T-cell (primary cell): Measurements from ENCODE around the gene XXYLT1. TPM values are rescaled to one million over a fixed set of nuclear protein-coding genes. Genes with fewer than 3 reads are reported as not detected.

Experiments used
- ATAC-seq, 4 experiments: fragments of 200-7000 bp in 3 of 4; fragments of 150-1000 bp in 1 of 4; cut with Tn5 transposase; replicated peaks in 1 of 4; 1 replicate in 3 of 4; 2 replicates in 1 of 4; pipeline ENCODE4 v1.10.0; 2021; ENCODE audit warnings: moderate library complexity in 3 of 4, mild to moderate bottlenecking in 2 of 4, moderate number of reproducible peaks in 1 of 4
- CTCF ChIA-PET, 2 donors: fragments of 300-600 bp; sonication (Branson Sonifier 250); formaldehyde crosslinking; loops; one replicate each; lab custom pipeline; 2022; ENCODE audit warnings: antibody characterized with exemption in 2 of 2; lab: Charles Lee
- POLR2A ChIA-PET, 2 donors: fragments of 300-600 bp; sonication (Branson Sonifier 250); formaldehyde crosslinking; loops; one replicate each; lab custom pipeline; 2022; ENCODE audit warnings: antibody characterized with exemption in 2 of 2; lab: Charles Lee
- DNase-seq, 35 experiments: peaks; one replicate each; pipeline versions ENCODE4 v3.0.0 to v3.0.0-alpha.2; 2013 to 2023
- H3K27ac ChIP-seq: one replicate; pipeline ENCODE4 v1.5.1; 2013; ENCODE audit warnings: low read length
- H3K27me3 ChIP-seq, 2 experiments: replicated peaks in 1 of 2; 1 replicate in 1 of 2; 2 replicates in 1 of 2; pipeline versions ENCODE4 v1.6.1 to v1.7.0; 2013; ENCODE audit warnings: low read length in 1 of 2, mixed read lengths in 1 of 2; ENCODE audit not compliant: control insufficient read depth in 2 of 2, insufficient read depth in 2 of 2; ENCODE audit errors: extremely low read depth in 1 of 2
- H3K36me3 ChIP-seq, 2 donors: 1 replicate in 1 of 2; 2 replicates in 1 of 2; pipeline versions ENCODE4 v1.6.1 to v1.7.0; 2013; ENCODE audit warnings: low read length in 1 of 2; ENCODE audit not compliant: control insufficient read depth in 2 of 2, insufficient read depth in 1 of 2; ENCODE audit errors: extremely low read depth in 1 of 2
- H3K4me1 ChIP-seq, 2 experiments: 1 replicate in 1 of 2; 2 replicates in 1 of 2; pipeline versions ENCODE4 v1.6.1 to v1.7.0; 2013; ENCODE audit warnings: low read length in 2 of 2, mixed read lengths in 1 of 2; ENCODE audit not compliant: insufficient read depth in 2 of 2, control insufficient read depth in 1 of 2; ENCODE audit errors: extremely low read depth in 1 of 2
- H3K4me3 ChIP-seq, 2 donors: 1 replicate in 1 of 2; 2 replicates in 1 of 2; pipeline versions ENCODE4 v1.5.1 to v1.7.0; 2013; ENCODE audit warnings: mild to moderate bottlenecking in 2 of 2, low read length in 1 of 2, moderate library complexity in 1 of 2; ENCODE audit not compliant: control insufficient read depth in 1 of 2; ENCODE audit errors: extremely low read depth in 1 of 2
- H3K9me3 ChIP-seq: 2 replicates; pipeline ENCODE4 v1.7.0; 2013
- H3K27ac Mint-ChIP-seq, 2 donors: one replicate each; pipeline ENCODE4 v1.8.0; 2020 to 2021; ENCODE audit warnings: mild to moderate bottlenecking in 2 of 2, mixed read lengths in 2 of 2
- H3K27me3 Mint-ChIP-seq, 2 donors: one replicate each; pipeline ENCODE4 v1.8.0; 2021 to 2022; ENCODE audit warnings: mixed read lengths in 2 of 2
- H3K36me3 Mint-ChIP-seq: one replicate; pipeline ENCODE4 v1.8.0; 2021; ENCODE audit warnings: mixed read lengths
- H3K4me1 Mint-ChIP-seq, 3 donors: one replicate each; pipeline ENCODE4 v1.8.0; 2020 to 2022; ENCODE audit warnings: mixed read lengths in 3 of 3, mild to moderate bottlenecking in 1 of 3
- H3K4me3 Mint-ChIP-seq, 3 donors: one replicate each; pipeline ENCODE4 v1.8.0; 2020 to 2022; ENCODE audit warnings: mild to moderate bottlenecking in 3 of 3, mixed read lengths in 3 of 3, moderate library complexity in 3 of 3
- H3K9me3 Mint-ChIP-seq, 3 donors: one replicate each; pipeline ENCODE4 v1.8.0; 2020 to 2022; ENCODE audit warnings: mixed read lengths in 3 of 3
- WGBS: methylation state at CpG from one replicate; pipeline ENCODE4 v1.1.5; 2013; ENCODE audit warnings: missing lambda C conversion rate; ENCODE audit not compliant: insufficient coverage; 5-methylcytosine and 5-hydroxymethylcytosine counted together
- total RNA-seq, 35 experiments: library from RNA in 6 of 35; stranded (reverse) in 6 of 35; fragments of 120-200 nt in 1 of 35; gene quantifications; one replicate each; pipeline versions ENCODE4 v1.2.1 to v1.2.4 and lab custom pipeline; 2013 to 2026

The XXYLT1 gene
- total RNA-seq, 5 donors from 2014 or later (not counting 1 experiment from before 2014, with no cell fraction given): 4.6 to 9.1 (median 5.7) TPM

- Histone ChIP-seq H3K27ac (no peak overlapping the region), H3K4me3 (no peak overlapping the region), H3K36me3 (peaks cover 0 to 3% of the 10 kb centered on the region in 2 donors), H3K27me3 (no peaks in the 10 kb centered on the region), H3K9me3 (no peaks in the 10 kb centered on the region), H3K4me1 (peaks cover 0 to 8% of the 10 kb centered on the region in 2 experiments)
- Mint-ChIP-seq H3K27ac (peak overlapping the region in 1 of 2 donors; percentile 18), H3K4me1 (peaks cover 15 to 19% (median 16%) of the 10 kb centered on the region in 3 donors), H3K9me3 (peaks cover 0 to 3% (median 0%) of the 10 kb centered on the region in 3 donors), H3K36me3 (peaks cover 22% of the 10 kb centered on the region), H3K4me3 (no peak overlapping the region), H3K27me3 (no peaks in the 10 kb centered on the region)
- POLR2A ChIA-PET: no interaction called here
- peak in 3 of 4 experiments; percentile 30 to 42 (median 31) for ATAC-seq
- peak in 3 of 35 experiments; percentile 8 to 17 (median 8) for DNase-seq
- CTCF ChIA-PET: no interaction called here
- WGBS: 43% methylated on average over 6 of the region's 9 CpGs
These were observed 44.0 kb downstream of the XXYLT1 start for GRCh38 chr3:195226900-195227447.

- ChIA-PET CTCF (no interaction called here), POLR2A (no interaction called here)
- H3K36me3 Mint-ChIP-seq: peaks cover 22% of the 10 kb centered on the region
- Histone ChIP-seq H3K27ac (no peak overlapping the region), H3K36me3 (peaks cover 0 to 3% of the 10 kb centered on the region in 2 donors), H3K9me3 (no peaks in the 10 kb centered on the region), H3K4me3 (no peak overlapping the region), H3K27me3 (no peaks in the 10 kb centered on the region), H3K4me1 (peaks cover 0 to 8% of the 10 kb centered on the region in 2 experiments)
- H3K27me3 Mint-ChIP-seq: no peaks in the 10 kb centered on the region
- ATAC-seq (no peak), DNase-seq (no peak)
- peak overlapping the region in 1 of 3 donors; percentile 13 for H3K4me3 Mint-ChIP-seq
- no peaks in the 10 kb centered on the region for H3K9me3 Mint-ChIP-seq
- WGBS: 90% methylated on average over 3 of the region's 7 CpGs
- H3K4me1 Mint-ChIP-seq: peaks cover 15 to 19% (median 16%) of the 10 kb centered on the region in 3 donors
- H3K27ac Mint-ChIP-seq: peak overlapping the region; percentile 18 to 37
These were observed 44.5 kb downstream of the XXYLT1 start for GRCh38 chr3:195226445-195226844.

GRCh38 chr3:195224980-195225580 is 45.9 kb downstream of the XXYLT1 start:
- Mint-ChIP-seq H3K27me3 (no peaks in the 10 kb centered on the region), H3K27ac (no peak overlapping the region), H3K9me3 (no peaks in the 10 kb centered on the region), H3K36me3 (peaks cover 32% of the 10 kb centered on the region), H3K4me3 (no peak overlapping the region), H3K4me1 (peaks cover 15 to 20% (median 16%) of the 10 kb centered on the region in 3 donors)
- DNase-seq (peak in 1 of 35 experiments; percentile 2), ATAC-seq (no peak)
- ChIA-PET CTCF (interaction anchor here in 1 of 2 donors (0.6 kb wide), 1 partner anchor 421 kb away, joined by 3 read pairs; no protein-coding TSS in a partner anchor), POLR2A (no interaction called here)
- Histone ChIP-seq H3K4me1 (peaks cover 0 to 8% of the 10 kb centered on the region in 2 experiments), H3K27me3 (no peaks in the 10 kb centered on the region), H3K27ac (no peak overlapping the region), H3K36me3 (peaks cover 0 to 3% of the 10 kb centered on the region in 2 donors), H3K9me3 (no peaks in the 10 kb centered on the region), H3K4me3 (no peak overlapping the region)
- 94% methylated on average over 2 of the region's 3 CpGs for WGBS

GRCh38 chr3:195224156-195224979 is 46.6 kb downstream of the XXYLT1 start:
- no peak for ATAC-seq
- Histone ChIP-seq H3K4me1 (peaks cover 0 to 8% of the 10 kb centered on the region in 2 experiments), H3K36me3 (peaks cover 0 to 6% of the 10 kb centered on the region in 2 donors), H3K4me3 (no peak overlapping the region), H3K27me3 (no peaks in the 10 kb centered on the region), H3K27ac (no peak overlapping the region), H3K9me3 (no peaks in the 10 kb centered on the region)
- Mint-ChIP-seq H3K27ac (no peak overlapping the region), H3K9me3 (no peaks in the 10 kb centered on the region), H3K36me3 (peaks cover 32% of the 10 kb centered on the region), H3K27me3 (no peaks in the 10 kb centered on the region), H3K4me3 (no peak overlapping the region), H3K4me1 (peaks cover 15 to 20% (median 16%) of the 10 kb centered on the region in 3 donors)
- WGBS: 89% methylated on average over 4 of the region's 12 CpGs
- POLR2A ChIA-PET: no interaction called here
- peak in 2 of 35 experiments; percentile 2 to 3 for DNase-seq
- CTCF ChIA-PET: interaction anchor here in 1 of 2 donors (0.6 kb wide), 1 partner anchor 421 kb away, joined by 3 read pairs; no protein-coding TSS in a partner anchor

GRCh38 chr3:195221876-195222617 is 48.9 kb downstream of the XXYLT1 start:
- Mint-ChIP-seq H3K9me3 (no peaks in the 10 kb centered on the region), H3K4me3 (no peak overlapping the region), H3K4me1 (peaks cover 6 to 8% (median 7%) of the 10 kb centered on the region in 3 donors), H3K36me3 (peaks cover 36% of the 10 kb centered on the region), H3K27me3 (no peaks in the 10 kb centered on the region), H3K27ac (no peak overlapping the region)
- DNase-seq (no peak), ATAC-seq (no peak)
- no peak overlapping the region for H3K4me3 ChIP-seq
- peaks cover 0 to 6% of the 10 kb centered on the region in 2 donors for H3K36me3 ChIP-seq
- no peaks in the 10 kb centered on the region for H3K27me3 ChIP-seq
- no peaks in the 10 kb centered on the region for H3K9me3 ChIP-seq
- 99% methylated on average over 11 of the region's 15 CpGs for WGBS
- H3K27ac ChIP-seq: no peak overlapping the region
- H3K4me1 ChIP-seq: peaks cover 0 to 5% of the 10 kb centered on the region in 2 experiments
- ChIA-PET CTCF (interaction anchor here in 1 of 2 donors (0.6 kb wide), 1 partner anchor 18 kb away, joined by 3 read pairs; no protein-coding TSS in a partner anchor), POLR2A (no interaction called here)
